Fibroblast of skin of left quadriceps (primary cell): ENCODE data around the gene RGPD6.
"Not testable (repeated sequence)": the region's sequence is repeated elsewhere in the genome, so short reads cannot be mapped to it uniquely, and the experiment has no call there.

Experiments used
- DNase-seq, 2 experiments: peaks; one replicate each; pipeline ENCODE4 v3.0.0-alpha.2; 2013; ENCODE audit warnings: low read depth in 2 of 2

The RGPD6 gene

DNA sequence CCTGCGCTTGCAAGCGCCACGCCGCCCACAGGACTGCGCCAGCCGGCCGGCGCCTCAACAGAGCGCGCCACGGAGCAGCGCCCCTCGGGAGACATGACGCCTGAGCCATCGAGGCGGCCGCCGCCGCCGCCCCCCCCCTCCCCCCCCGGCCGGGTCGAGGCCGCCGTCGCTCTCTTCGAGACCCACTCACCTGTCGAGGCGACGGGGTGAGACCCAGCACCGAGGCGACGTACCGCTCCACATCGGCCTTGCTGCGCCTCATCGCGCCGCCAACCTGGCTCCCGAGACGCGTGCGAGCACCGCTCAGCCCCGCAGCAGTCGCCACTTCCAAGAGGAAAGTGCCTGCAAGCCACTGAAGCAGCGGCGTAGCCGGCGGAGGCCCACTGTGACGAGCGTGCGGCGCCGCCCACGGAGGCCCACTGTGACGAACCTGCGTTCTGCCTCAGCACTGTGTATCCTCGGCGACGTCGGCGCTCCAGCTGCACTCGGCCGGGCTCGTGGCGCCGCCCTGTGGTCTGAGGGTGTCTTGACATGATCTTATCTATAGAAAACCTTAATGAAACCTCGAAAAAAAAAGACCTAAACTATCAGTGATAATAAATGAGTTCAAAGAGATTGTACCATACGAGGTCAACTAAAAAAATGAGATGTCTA is at the start of gene RGPD6:
Gene RGPD6, minus strand, starts transcription at position 460 of the 654 bp plus-strand sequence. Its CDS starts 198 bp downstream, at position 262.
- not testable (repeated sequence) for DNase-seq

DNA sequence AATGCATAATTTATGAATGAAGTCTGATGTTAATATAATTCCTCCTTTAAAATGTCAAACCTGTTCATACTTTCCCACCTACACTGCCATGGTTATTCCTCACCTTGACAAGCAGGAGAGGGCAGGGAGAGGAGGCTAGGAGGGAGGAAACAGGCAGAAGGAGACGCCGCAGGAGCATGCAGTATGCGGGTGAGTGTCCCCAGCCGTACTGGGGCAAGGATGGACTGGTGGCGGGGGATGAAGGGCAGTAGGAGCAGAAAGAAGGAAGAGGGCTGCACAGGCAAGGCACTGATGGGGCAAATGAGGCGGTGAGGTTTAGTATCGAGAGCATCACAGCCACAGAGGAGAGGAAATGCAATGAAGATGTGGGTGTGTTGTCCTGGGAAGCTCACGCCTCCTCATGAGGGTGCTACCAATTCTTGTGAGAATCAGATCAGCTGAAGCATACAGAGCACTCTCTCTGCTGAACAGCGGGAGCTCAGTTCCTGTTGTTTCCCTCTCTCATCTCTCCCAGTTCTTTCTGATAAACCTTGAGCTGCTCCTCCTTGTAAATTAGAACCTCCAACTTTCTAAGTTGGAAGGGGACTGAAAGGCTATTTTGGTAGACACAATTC is 42.4 kb upstream of the RGPD6 start:
- DNase-seq: not testable (repeated sequence)

DNA sequence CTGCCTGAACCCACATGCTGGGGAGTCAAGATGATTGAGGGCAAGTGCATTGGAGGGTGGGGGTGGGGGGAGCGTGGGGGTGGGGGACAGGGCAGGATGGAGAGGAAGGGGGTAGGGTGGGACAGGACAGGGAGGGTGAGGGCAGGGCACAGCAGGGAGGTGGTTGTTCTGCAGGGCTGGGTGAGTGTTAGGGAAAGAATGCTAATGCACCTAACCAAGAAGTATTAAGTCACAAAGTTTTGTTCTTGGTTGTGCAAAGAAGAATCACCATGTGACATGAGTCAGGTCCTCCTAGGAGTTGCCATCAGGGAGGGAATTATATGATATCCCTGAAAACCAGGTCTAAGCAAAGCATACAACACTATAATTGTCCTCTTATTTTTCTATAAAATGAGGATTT is 36.9 kb upstream of the RGPD6 start:
- not testable (repeated sequence) for DNase-seq

DNA sequence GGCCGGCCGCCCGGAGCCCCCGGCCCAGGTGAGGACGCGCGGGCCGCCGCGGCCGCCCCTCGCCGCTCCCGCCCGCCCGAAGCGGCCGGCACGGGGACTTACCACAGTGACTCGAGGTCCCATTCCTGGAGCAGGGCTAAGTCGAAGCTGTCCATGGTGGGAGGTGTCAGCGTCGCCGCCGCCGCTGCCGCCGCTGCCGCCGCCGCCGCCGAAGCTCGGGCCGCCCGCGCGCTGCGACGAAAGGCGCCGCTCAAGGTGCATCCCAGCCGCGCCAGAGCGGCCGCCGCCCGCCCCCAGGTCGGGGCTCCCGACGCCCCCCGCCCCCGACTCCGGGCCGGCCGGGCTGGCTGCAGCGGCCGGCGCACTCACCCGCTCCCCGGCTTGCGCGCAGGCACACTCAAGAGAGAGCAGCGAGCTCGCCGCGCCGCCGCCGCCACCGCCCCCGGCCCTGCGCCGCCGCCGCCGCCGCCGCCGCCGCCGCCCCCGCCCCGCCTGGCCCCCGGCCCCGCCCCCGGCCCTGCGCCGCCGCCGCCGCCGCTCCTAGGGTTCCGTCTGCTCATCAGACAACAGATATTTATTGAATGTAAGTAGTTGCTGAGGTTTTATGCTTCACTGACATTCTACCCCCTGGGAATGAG is 33.7 kb upstream of the RGPD6 start:
- DNase-seq: not testable (repeated sequence)

DNA sequence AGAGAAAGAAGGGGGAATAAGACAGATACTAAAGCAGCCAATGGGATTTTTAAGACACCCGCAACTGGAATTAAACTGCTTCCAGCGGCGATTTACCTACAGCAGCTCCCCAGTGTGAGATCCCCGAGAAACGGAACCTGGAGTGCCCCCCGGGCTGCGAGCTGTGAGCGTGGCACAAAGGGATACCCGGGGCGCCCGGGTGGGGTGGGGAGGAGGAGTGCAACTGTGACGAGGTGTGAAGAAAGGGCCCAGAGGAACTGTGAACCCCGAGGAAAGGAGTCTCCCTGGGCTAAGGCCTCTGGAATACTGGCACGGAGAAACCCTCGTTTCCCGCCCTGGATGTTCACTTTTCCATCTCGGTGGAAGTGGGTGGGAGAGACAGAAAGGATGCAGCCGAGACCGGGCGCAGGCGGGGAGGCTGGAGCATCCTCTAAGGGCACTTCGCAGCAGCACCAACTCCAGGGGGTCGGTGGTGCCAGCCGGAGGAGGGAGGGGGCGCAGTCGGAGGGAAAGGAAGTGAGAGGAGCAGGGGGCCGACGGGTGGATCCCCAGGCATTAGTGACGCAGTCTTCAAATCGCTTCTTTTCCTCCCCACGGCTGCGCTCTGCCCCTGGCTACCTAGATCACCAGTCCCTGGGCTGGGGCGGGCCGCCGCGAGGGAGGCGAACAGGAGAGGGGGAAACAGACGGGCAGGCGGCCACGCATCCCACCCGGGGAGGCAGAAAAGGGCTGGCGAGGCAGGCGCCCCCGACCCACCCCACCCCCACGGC is 33.0 kb upstream of the RGPD6 start:
- DNase-seq: not testable (repeated sequence)

DNA sequence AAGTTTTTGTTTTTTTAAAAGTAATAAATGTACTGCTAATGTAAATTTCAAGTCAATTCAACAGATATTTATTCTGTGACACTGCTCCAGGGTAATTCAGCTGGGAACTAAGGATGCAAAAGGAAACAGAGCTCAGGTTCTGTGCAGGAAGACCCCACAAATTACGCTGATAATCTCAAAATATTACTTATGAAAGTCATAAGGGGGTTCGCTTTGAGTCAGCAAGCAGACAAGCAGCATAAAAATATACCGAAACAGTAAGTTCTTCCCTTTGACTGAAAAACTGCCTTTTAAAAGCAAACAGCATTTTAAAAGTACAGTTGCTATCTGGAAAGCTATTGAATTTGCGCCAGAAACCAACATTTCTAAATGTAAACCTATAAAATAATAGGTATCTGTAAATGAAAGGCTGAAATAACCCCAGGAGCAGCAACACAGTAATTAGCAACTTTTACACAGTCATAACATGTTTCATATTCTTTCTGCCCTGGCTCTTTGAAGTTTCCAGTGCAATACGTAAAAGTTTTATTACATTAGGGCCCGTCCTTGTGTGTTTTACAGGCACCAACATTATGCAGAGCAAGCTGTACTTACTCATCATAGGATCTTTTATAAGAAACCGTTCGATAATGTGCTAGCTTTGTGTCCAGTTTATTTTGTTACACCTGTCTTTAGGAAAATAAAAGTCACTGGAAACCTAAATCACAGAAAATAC is 31.9 kb upstream of the RGPD6 start:
- not testable (repeated sequence) for DNase-seq

DNA sequence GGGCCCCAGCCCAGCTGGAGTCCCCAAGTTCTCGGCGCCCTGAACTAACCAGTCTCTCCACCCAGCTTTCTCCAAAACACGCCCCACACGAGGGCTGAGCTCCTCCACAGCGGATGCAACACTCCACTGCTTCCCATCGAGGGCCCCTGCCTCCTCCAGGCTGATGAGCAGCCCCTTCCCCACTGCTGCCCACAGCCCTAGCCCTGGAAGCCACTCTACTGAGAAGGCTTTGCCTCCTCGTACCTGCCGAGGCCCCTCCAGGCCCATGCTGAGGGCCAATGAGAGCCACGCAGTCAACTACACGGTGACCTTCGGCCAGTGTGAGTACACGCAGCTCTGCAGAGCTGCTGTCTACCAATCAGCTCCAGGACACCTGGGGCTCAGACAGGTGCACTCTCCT is 28.0 kb upstream of the RGPD6 start:
- DNase-seq: not testable (repeated sequence)

DNA sequence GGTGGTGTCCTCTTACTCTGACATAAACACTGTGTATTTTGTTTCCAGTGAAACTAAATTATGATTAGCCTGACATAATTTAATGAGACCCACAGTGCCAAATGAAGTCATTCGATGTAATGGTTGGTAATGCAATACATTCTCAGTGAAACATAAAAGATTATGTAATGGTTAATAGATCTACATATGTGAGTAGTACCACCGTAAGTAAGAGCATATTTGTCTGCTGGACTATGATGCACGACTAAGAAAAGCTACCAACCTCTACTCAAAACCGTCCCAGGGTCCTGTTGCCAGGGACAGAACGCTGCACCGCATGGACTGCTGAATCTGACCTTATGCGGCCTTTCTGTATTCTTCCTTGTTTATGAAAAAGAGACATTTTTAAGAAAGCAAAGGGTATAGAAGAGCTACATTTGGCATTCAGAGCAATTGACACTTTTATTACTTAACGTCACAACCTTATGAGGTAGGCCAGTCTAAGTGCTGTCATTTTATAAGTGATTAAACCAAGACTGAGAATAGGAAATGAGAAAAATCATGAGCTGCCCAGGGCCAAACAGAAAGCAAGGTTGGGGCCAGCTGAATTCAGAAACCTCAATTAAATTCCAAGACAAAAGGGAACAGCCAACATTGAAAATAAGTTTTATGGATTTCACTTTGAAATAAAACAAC is 27.0 kb upstream of the RGPD6 start:
- DNase-seq: not testable (repeated sequence)

DNA sequence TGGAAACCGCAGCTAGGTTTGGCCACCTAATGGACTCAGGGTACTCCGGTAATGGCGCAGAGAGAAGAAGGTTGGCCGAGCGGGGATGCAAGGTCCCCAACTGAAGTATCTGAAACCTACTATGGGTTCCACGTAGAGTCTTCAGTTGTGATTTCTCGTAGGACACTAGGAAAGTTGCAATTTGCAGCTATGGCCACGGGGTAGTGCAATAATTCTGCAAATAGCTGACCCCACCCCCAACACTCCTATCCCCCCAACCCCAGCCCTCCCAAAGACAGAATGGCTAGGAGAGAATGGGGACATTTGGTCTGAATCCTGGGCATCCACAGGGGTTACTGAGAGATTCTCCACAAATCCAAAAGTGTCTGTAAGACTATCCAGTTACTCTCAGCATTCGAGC is 25.1 kb upstream of the RGPD6 start:
- not testable (repeated sequence) for DNase-seq

DNA sequence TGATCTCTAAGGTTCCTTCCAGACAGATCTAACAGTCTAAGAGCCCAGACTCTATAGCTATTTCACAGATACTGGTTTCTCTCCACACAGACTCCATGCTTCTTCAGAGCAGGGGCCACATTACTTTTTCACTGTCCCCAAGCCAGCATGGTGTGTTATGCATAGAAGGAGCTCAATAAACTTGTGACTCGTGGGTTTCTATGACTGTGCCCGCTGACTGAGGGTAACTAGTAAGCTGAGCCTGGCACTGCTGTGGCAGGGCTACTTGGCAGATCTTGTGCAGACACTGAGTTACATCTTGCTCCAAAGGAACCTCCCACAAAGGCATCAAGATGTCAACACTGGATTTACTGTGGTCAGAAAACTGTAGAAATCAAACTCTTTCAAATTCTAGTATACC is 15.0 kb upstream of the RGPD6 start:
- not testable (repeated sequence) for DNase-seq

DNA sequence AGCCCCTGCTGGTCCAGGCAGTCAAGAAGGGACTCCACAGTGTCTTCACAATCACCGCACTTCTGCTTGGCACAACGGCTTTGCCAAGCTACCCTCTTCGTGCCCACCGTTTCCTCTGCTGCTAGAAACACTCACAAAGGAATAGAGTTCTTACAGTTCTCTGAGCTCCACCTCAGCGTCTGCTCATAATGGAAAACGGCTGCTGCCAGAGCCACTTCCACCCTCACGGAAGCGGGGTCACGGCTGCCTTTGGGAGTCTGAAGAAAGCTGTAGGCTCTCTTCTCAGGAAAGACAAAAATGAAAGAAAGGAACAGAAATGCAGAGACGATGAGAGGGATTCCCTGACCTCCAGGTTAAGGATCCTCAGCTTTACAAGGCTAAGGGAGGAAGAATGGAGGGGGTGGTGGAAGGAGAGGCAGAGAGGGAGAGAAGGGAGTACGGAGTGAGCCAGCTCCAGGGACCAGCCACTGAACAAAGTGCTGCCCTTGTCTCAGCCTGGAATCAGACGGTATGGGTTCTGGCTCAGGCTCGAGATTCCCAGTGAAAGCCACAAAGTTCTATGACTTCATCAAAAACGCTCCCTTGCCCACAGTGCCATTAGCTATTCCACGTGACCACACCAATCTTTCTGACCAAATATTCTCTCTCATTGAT is 12.8 kb upstream of the RGPD6 start:
- DNase-seq: not testable (repeated sequence)

DNA sequence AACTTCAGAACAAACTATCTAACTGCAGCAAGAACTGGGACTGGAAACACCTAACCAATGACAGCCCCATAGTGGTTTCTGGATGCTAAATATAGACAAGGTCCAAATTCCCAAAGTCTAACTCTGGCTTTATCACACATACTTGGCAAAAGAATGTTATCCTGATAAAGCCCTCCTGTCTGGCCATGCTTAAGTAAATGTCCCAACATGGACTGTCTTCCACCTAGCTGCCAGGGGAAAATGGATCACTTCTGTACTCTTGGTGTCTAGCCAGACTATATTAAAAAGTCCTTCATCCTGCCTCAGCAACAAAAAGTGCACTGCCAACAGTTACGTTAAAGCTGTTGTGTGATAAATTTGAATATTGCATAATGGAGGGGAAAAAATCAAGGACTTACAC is 11.5 kb upstream of the RGPD6 start:
- DNase-seq: not testable (repeated sequence)

DNA sequence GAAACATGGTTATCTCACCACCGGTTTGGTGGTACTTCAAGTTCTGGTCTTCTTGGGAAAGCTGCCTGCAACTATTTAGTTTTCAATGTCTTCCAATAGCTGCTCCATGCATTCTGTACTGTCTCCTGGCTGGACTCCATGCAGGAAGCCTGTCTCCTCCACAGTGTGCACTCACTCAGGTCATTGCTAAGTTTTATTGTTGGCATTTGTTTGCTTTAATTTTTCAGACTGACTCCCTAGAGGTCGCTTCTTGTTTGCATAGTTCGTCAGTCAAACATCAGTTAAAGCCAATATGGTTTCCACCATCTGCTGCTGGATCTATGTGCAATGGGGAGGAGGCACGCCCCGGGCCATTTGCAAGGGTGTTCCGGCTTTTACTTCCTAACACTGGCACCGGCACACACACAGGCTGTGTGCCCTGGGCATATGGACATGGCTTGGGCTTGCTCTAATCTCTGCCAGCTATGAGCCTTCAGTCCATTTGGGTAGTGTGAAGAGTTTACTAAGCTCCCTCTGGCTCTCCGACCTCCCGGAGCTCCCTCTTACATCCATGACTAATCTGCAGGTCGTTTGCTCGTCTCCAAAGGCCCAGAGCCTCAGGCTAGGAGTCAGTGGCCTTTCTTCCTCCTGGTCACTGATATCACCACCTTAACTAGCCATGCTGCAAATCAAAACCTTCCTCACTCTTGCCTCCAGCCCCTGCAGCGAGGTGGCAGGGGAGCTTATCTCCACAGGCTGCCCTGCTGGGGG is 2.4 kb upstream of the RGPD6 start:
- not testable (repeated sequence) for DNase-seq

DNA sequence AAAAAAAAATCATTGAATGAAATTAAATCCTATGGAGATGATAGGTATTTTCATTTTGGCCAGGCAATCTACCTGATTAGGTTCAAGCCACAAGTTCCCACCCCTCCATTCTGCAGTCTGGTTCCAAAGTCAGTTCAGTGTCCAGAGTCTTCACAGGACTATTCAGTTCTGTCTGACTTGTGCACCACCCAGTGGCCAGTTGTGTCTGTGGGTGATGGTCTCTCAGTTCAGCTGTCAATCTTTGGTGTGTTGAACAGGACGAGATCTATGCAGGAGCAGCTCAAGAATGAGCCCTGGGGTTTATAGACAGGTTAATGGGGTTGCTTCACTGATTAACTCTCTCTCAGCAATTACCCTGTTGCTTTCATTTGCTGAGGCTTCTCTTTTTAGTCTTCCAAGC is 1.4 kb upstream of the RGPD6 start:
- DNase-seq: not testable (repeated sequence)

DNA sequence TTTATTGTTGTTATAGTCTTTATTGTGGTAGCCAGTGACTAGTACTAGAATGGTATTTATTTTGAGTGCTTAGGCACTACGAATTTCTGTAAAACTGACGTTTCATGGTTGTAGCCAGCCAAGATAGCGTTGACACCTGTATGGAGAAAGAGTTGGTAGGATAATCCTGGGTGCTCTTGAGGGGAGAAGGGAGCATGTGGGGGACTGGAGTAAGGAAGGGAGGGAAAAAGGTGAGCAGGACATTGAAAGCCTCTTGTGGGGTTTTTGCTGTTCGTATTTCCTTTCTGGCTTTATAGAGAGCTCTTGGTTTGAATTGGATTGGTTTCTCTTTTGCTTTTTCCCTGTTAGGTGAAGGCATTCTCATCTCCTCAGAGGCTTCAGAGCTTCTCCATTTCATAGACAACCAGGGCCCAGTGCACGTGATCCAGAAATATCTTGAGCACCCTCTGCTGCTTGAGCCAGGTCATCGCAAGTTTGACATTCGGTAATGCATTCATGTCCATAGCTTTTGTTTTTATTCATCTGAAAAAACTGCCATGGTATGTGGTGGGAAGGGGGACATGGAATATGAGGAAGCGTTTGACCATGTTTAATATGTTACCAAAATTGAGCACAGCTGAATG is 77.2 kb downstream of the RGPD6 start:
- DNase-seq: not testable (repeated sequence)

DNA sequence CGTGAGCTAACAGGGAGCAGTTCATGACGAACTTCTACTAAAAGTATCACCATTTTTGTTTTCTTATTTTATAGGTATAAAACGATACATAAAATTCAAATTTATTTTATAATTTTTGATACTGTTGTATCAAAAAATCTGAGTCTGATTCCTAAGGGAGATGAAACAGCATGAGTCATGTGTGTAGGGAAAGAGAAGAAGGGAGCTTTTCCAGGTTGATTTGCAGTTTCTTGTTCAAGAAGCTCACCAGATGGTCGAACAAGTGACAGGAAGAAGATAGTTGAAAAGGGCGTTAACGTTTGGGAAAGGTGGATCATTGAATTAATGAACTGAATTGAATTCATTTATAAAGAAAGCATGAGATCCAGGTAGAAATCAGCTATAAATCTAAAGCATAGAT is 81.0 kb downstream of the RGPD6 start:
- DNase-seq: not testable (repeated sequence)

DNA sequence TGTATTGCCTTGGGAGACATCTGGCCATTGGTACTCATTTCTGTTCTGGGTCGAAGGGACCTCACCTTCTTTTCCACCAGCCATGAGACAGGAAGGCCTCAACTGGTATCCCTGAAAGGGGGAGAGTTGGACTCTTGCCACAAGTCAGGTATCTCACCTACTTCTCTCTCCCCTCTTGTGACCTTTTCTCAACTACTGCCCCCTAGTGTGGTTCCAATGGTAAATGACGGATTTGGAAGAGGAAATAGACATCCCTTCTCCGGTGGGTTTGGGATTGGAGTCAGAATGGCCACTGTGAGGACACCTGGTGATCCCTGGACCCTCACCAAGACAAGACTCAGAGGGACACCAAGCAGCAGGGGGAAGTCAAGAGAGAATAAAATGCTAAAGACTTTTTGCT is 82.5 kb downstream of the RGPD6 start:
- not testable (repeated sequence) for DNase-seq

DNA sequence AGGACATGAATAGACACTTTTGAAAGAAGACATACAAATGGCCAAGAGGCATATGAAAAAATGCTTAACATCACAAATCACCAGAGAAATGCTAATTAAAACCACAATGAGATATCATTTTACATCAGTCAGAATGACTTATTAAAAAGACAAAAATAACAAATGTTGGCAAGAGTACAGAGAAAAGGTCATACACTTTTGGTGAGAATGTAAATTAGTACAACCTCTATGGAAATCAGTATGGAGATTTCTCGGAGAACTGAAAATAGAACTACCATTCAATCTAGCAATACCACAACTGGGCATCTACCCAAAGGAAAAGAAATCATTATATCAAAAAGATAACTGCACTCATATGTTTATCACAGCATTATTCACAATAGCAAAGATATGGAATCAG is 88.0 kb downstream of the RGPD6 start:
- DNase-seq: not testable (repeated sequence)

DNA sequence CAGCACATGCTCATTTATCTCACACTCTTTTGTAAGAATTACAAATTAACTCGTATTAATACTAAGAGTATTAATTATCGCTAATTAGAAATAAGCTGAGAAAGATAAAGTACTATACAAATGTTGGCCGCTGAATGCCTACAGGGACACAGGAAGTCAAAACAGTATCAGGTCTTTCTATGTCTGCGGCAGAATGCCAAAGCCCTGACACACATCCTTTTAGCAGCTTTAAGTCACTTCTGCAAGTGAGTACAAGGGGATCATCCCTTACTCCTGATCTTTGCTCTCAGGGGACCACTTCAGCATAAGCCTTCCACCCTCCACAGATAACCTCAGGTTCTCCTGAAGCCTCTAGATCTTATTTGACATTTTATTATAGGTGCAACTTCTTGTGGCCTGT is 94.3 kb downstream of the RGPD6 start:
- not testable (repeated sequence) for DNase-seq
